HepG2 (cell line): ENCODE data around the gene RPE. TPM values are rescaled to one million over a fixed set of nuclear protein-coding genes. Genes with fewer than 3 reads are reported as not detected.

Experiments
- ARHGAP35 ChIP-seq: sonication (generic); formaldehyde crosslinking; IDR thresholded peaks from 2 replicates; pipeline ENCODE4 v1.9.0; 2022; ENCODE audit warnings: mild to moderate bottlenecking, inconsistent platforms, moderate library complexity, missing genetic modification reagents, borderline replicate concordance
- ARID2 ChIP-seq: sonication (generic); formaldehyde crosslinking; IDR thresholded peaks from 2 replicates; pipeline ENCODE4 v1.8.1; 2022; ENCODE audit warnings: mild to moderate bottlenecking, missing genetic modification reagents, borderline replicate concordance
- CREB1 ChIP-seq, 2 experiments: fragments of 450-650 bp in 1 of 2; IDR thresholded peaks; 2 replicates each; pipeline ENCODE4 v1.6.1; 2016 to 2017; ENCODE audit warnings: control low read depth in 1 of 2, mild to moderate bottlenecking in 1 of 2, missing compliant biosample characterization in 1 of 2, missing genetic modification characterization in 1 of 2
- CREB3 ChIP-seq: sonication (generic); formaldehyde crosslinking; IDR thresholded peaks from 2 replicates; pipeline ENCODE4 v1.5.0; 2020; ENCODE audit warnings: missing genetic modification reagents
- ETV6 ChIP-seq: sonication (generic); formaldehyde crosslinking; conservative IDR thresholded peaks from 2 replicates; pipeline ENCODE4 v1.4.0; 2020; ENCODE audit warnings: missing genetic modification reagents
- MAX ChIP-seq: IDR thresholded peaks from 2 replicates; pipeline ENCODE4 v1.6.1; 2012; ENCODE audit warnings: inconsistent platforms
- MBNL3 ChIP-seq: fragments of 250-450 bp; sonication (Bioruptor Pico); conservative IDR thresholded peaks from 2 replicates; pipeline ENCODE4 v1.8.0; 2022; ENCODE audit warnings: mild to moderate bottlenecking, inconsistent platforms
- MIER3 ChIP-seq: IDR thresholded peaks from 2 replicates; pipeline ENCODE4 v1.6.1; 2016; ENCODE audit warnings: missing compliant biosample characterization, borderline replicate concordance
- NFIB ChIP-seq: sonication (generic); formaldehyde crosslinking; IDR thresholded peaks from 2 replicates; pipeline ENCODE4 v1.9.0; 2021; ENCODE audit warnings: missing genetic modification reagents, mild to moderate bottlenecking, borderline replicate concordance
- ONECUT2 ChIP-seq: sonication (generic); formaldehyde crosslinking; IDR thresholded peaks from 2 replicates; pipeline ENCODE4 v1.4.0; 2020; ENCODE audit warnings: missing genetic modification reagents
- PITX1 ChIP-seq: sonication (generic); formaldehyde crosslinking; IDR thresholded peaks from 2 replicates; pipeline ENCODE4 v1.5.1; 2020; ENCODE audit warnings: mild to moderate bottlenecking, missing genetic modification reagents
- RXRA ChIP-seq: sonication (generic); formaldehyde crosslinking; IDR thresholded peaks from 2 replicates; pipeline ENCODE4 v1.5.1; 2020; ENCODE audit warnings: missing genetic modification reagents
- SMYD3 ChIP-seq: sonication (generic); formaldehyde crosslinking; IDR thresholded peaks from 2 replicates; pipeline ENCODE4 v1.8.1; 2023; ENCODE audit warnings: mild to moderate bottlenecking, missing genetic modification reagents
- SRF ChIP-seq: IDR thresholded peaks from 2 replicates; pipeline ENCODE4 v1.6.1; 2011; ENCODE audit warnings: mild to moderate bottlenecking, low read depth, low read length, moderate library complexity
- ZBTB7B ChIP-seq: sonication (generic); formaldehyde crosslinking; IDR thresholded peaks from 2 replicates; pipeline ENCODE4 v1.4.0; 2020; ENCODE audit warnings: missing genetic modification reagents
- ZMYM4 ChIP-seq: sonication (generic); formaldehyde crosslinking; IDR thresholded peaks from 2 replicates; pipeline ENCODE4 v1.8.1; 2023; ENCODE audit warnings: mild to moderate bottlenecking, missing genetic modification reagents
- ZNF362 ChIP-seq: sonication (generic); formaldehyde crosslinking; IDR thresholded peaks from 2 replicates; pipeline ENCODE4 v1.4.0; 2020; ENCODE audit warnings: missing genetic modification reagents, mild to moderate bottlenecking, borderline replicate concordance
- ZNF501 ChIP-seq: sonication (generic); formaldehyde crosslinking; IDR thresholded peaks from 2 replicates; pipeline ENCODE4 v1.5.1; 2020; ENCODE audit warnings: mild to moderate bottlenecking, moderate library complexity, missing genetic modification reagents
- ZNF549 ChIP-seq: sonication (generic); formaldehyde crosslinking; IDR thresholded peaks from 2 replicates; pipeline ENCODE4 v1.5.0; 2020; ENCODE audit warnings: missing genetic modification reagents
- ZNF557 ChIP-seq: sonication (generic); formaldehyde crosslinking; IDR thresholded peaks from 2 replicates; pipeline ENCODE4 v1.4.0; 2020; ENCODE audit warnings: missing genetic modification reagents
- ZNF558 ChIP-seq: sonication (generic); formaldehyde crosslinking; IDR thresholded peaks from 2 replicates; pipeline ENCODE4 v1.9.0; 2022; ENCODE audit warnings: mild to moderate bottlenecking, missing genetic modification reagents, borderline replicate concordance
- ZNF563 ChIP-seq: sonication (generic); formaldehyde crosslinking; IDR thresholded peaks from 2 replicates; pipeline ENCODE4 v1.8.0; 2022; ENCODE audit warnings: mild to moderate bottlenecking, moderate library complexity, missing genetic modification reagents
- ZSCAN22 ChIP-seq: sonication (generic); formaldehyde crosslinking; IDR thresholded peaks from 2 replicates; pipeline ENCODE4 v1.4.0; 2020; ENCODE audit warnings: mild to moderate bottlenecking, missing genetic modification reagents
- ZUFSP ChIP-seq: sonication (generic); formaldehyde crosslinking; IDR thresholded peaks from 2 replicates; pipeline ENCODE4 v1.9.0; 2021; ENCODE audit warnings: missing genetic modification reagents, mild to moderate bottlenecking, borderline replicate concordance
- polyA plus RNA-seq, 8 experiments: library from polyadenylated mRNA; depleted of rRNA in 3 of 8; stranded (reverse) in 7 of 8; unstranded in 1 of 8; fragments of >200 nt; fragmentation: Illumina TruSeq in 4 of 8; extraction: Trizol in 4 of 8; gene quantifications; 2 replicates each; pipeline versions ENCODE4 v1.2.1 to v1.2.3, GENCODE V29; 2011 to 2016; ENCODE audit warnings: low read depth in 4 of 8, missing spikeins in 1 of 8, mixed read lengths in 1 of 8; ENCODE audit not compliant: insufficient read depth in 1 of 8
- total RNA-seq, 5 experiments: library from RNA; depleted of rRNA; stranded (reverse); fragments of >200 nt; fragmentation: Illumina TruSeq; extraction: Trizol; gene quantifications; 2 replicates each; pipeline ENCODE4 v1.2.3, GENCODE V29; 2016; ENCODE audit warnings: low read depth in 1 of 5

Gene RPE
- total and polyA plus RNA-seq, 2 of the 13 experiments (the other 11 are each of a cell fraction or from before 2014, with no cell fraction given): 72.3 to 107 TPM

GRCh38 chr2:210002158-210003157, at the start of gene RPE (continued):
- TF ChIP-seq ZNF362 (CRISPR knock-in tag) (no peak), MBNL3 (CRISPR knock-in tag) (no peak), ZNF501 (peak; percentile 73; the same call in 1 of the 2 replicates), ZSCAN22 (CRISPR knock-in tag) (no peak), SMYD3 (CRISPR knock-in tag) (0 out of 2 replicates have a peak, but pooled peaks have one; percentile 62), ZNF557 (CRISPR knock-in tag) (no peak), ZMYM4 (peak; percentile 97), ARHGAP35 (CRISPR knock-in tag) (peak; percentile 67; the same call in 1 of the 2 replicates), ZNF563 (CRISPR knock-in tag) (peak; percentile 64; the same call in 1 of the 2 replicates), ZUFSP (CRISPR knock-in tag) (no peak), ZNF558 (CRISPR knock-in tag) (no peak), ARID2 (0 out of 2 replicates have a peak, but pooled peaks have one; percentile 69), ETV6 (CRISPR knock-in tag) (no peak), RXRA (peak; percentile 63), CREB1 (IDR thresholded peaks at IDR 0.05) (peak; percentile 67), CREB1 (CRISPR knock-in tag; IDR thresholded peaks at IDR 0.05) (peak; percentile 78), ZBTB7B (CRISPR knock-in tag) (0 out of 2 replicates have a peak, but pooled peaks have one; percentile 30), MIER3 (peak; percentile 0; the same call in 1 of the 2 replicates), ZNF549 (CRISPR knock-in tag) (no peak), MAX (peak; percentile 90), SRF (peak; percentile 23; the same call in 1 of the 2 replicates), CREB3 (no peak), ONECUT2 (no peak), PITX1 (CRISPR knock-in tag) (peak; percentile 77), NFIB (CRISPR knock-in tag) (no peak)
